Activated effector memory CD4-positive, alpha-beta T cell treated with Interleukin-2 at 50 U/mL for 16 hours (primary cell): ENCODE measurements around the gene ADAR.
A peak's percentile ranks its signal among the peaks of the same experiment; 100 is the strongest.

Experiments used
- DNase-seq: peaks from one replicate; pipeline ENCODE4 v3.0.0-alpha.2; 2020

ADAR gene

GRCh38 chr1:154557248-154557938 is 50.6 kb downstream of the ADAR start:
- DNase-seq: no peak

- no peak for DNase-seq
These were observed 51.6 kb downstream of the ADAR start for GRCh38 chr1:154556422-154556821.

GRCh38 chr1:154553056-154554030 is 54.6 kb downstream of the ADAR start:
- DNase-seq: no peak

- DNase-seq: no peak
These were observed 56.0 kb downstream of the ADAR start for GRCh38 chr1:154552036-154552435.

- DNase-seq: no peak
These were observed 56.5 kb downstream of the ADAR start for GRCh38 chr1:154551474-154551873.

- no peak for DNase-seq
These were observed 57.3 kb downstream of the ADAR start for GRCh38 chr1:154550657-154551056.

- no peak for DNase-seq
These were observed 57.9 kb downstream of the ADAR start for GRCh38 chr1:154550070-154550469.

- no peak for DNase-seq
These were observed 58.7 kb downstream of the ADAR start for GRCh38 chr1:154549202-154549770.

- DNase-seq: no peak
These were observed 60.0 kb downstream of the ADAR start for GRCh38 chr1:154548028-154548427.

- DNase-seq: no peak
These were observed 60.8 kb downstream of the ADAR start for GRCh38 chr1:154547105-154547732.

- DNase-seq: peak; percentile 18
These were observed 61.5 kb downstream of the ADAR start for GRCh38 chr1:154546264-154547063.

GRCh38 chr1:154541231-154541630 is 66.8 kb downstream of the ADAR start:
- DNase-seq: no peak

- DNase-seq: no peak
These were observed 68.2 kb downstream of the ADAR start for GRCh38 chr1:154539486-154540483.

GRCh38 chr1:154536570-154536969 is 71.4 kb downstream of the ADAR start:
- no peak for DNase-seq

- DNase-seq: no peak
These were observed 73.8 kb downstream of the ADAR start for GRCh38 chr1:154533952-154534844.
